Occipital lobe (tissue), 2 donors: Measurements from ENCODE around the gene GABPB1. TPM values are rescaled to one million over a fixed set of nuclear protein-coding genes. Genes with fewer than 3 reads are reported as not detected.

Experiments
- DNase-seq: peaks from one replicate; lab custom pipeline; 2025; lab: John Stamatoyannopoulos, UW
- total RNA-seq: library from RNA; depleted of rRNA; stranded (reverse); fragments of >200 nt; gene quantifications from one replicate; pipeline ENCODE4 v1.2.3, GENCODE V29; 2014

Gene GABPB1
- total RNA-seq, 1 donor from 2014 or later = 58.2 TPM

DNA sequence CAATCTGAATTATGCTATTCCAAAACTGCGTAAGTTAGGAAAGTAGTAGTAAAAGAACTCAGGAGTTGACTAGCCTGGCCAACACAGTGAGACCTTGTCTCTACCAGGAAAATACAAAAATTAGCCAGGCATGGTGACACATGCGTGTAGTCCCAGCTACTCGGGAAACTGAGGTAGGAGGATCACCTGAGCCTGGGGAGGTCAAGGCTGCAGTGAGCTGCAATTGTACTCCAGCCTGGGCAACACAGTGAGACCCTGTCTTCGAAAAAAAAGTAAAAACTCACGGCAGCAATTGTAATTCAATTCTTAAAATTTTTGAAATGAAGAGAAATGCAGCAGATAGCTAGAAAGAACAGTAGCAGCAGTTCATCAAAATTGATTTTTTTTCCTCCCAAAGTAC lies 9.7 kb downstream of the GABPB1 start:
- no peak for DNase-seq

DNA sequence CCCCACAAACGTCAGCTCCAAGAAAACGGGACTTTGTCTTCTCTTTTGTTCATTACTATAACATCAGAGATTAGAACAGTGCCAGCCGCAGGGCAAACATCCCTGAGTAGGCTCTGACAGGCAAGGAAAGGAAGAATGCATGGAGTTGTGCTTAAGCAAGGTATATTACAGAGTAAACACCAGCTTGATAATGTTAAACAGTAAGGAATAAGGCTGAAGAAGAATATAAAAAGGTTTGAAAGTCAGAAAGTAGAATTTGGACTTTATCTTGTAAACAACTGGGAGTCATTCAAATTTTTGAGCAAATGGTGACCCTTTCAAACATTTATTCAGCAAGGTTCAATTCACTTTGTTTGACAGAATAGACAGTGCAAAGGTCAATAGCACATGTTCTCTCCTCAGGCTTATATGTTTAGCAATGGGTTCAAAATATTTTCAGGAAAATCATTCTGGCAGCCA lies 11.0 kb downstream of the GABPB1 start:
- DNase-seq = no peak

DNA sequence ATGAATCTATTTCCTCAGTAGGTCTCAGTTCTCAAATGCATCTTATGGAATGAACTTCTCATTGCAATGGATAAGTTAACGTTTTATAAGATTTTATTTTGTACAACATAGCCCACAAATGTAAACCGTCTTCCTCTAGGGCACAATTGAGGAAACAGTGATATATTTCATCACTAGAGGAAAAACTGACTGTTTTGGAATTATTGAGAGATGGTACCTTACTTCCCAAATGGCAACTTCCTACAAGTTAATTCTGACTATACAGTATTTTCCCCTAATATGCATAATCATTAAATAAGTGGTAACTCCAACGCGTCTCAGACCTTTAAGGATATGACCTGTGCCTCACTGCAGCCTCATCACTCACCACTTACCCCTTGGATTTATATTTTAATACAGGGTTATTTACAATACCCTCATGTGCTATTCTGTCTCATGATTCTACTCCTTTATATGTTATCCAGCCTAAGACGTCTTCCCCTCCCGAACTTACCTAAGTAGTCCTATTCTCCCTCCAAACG lies 13.3 kb downstream of the GABPB1 start:
- DNase-seq = no peak

DNA sequence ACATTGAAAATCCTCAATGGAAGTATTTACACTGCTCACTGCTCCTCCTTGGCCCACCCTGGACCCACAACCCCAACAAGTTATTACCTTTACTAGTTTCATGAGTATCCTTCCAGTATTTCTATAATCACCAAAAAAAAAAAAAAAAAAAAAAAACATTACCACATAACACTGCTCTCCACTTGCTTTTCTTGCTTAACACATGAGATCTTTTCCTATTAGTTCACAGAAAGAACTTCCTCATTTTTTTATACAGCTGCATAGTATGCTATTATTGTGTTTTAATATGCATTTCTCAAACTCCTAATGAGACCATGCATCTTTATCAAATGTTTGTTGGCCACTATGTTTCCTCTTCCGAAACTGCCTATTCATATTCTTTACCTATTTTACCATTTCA lies 14.6 kb downstream of the GABPB1 start:
- DNase-seq = no peak

DNA sequence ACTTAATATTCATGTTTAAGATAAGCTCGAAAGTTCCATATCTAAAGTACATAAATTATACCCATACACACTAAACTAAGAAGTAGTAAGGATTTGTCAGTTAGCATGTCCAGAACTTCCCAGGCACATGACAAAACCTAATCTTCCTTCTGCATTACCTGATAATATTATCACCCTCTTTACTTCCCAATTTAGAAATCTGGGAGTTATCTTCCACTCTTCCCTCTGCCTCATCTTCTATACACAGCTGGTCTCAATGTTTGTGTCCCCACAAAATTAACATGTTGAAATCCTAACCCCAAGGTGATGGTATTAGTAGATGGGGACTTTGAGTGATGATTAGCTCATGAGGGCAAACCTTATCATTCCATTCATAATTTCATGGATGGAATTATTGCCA lies 15.3 kb downstream of the GABPB1 start:
- no peak for DNase-seq

DNA sequence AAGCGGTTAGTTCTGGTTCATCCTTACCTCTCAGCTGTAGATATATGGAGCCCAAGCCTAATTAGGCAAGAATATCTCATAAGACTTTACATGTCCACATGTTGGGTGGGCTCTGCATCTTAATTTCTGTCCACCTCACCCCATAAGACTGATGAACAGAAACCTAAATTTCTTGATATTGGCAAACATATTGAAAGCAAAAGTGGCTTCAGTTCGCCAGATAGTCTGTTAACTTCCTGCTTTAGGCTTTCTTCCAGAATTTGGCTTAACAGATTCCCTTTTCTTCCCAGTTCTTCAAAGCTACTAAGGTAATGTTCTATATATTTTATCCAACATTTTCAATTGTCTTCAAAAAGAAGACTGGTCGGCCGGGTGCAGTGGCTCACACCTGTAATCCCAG lies 19.7 kb downstream of the GABPB1 start:
- DNase-seq = no peak

DNA sequence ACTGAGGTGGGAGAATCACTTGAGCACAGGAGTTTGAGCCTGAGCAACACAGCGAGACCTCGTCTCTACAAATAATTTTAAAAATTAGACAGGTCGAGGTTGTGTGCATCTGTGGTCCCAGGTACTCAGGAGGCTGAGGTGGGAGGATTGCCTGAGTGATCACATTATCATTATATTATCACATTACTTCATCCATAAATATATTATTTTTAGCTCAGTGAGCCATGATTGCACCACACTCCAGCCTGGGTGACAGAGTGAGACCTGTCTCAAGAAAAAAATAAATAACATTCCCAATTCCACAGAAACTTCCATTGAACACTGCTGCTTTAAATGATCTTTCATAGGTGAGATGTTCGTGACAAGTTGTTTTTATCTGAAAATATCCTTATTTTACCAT lies 21.8 kb downstream of the GABPB1 start:
- DNase-seq = no peak

DNA sequence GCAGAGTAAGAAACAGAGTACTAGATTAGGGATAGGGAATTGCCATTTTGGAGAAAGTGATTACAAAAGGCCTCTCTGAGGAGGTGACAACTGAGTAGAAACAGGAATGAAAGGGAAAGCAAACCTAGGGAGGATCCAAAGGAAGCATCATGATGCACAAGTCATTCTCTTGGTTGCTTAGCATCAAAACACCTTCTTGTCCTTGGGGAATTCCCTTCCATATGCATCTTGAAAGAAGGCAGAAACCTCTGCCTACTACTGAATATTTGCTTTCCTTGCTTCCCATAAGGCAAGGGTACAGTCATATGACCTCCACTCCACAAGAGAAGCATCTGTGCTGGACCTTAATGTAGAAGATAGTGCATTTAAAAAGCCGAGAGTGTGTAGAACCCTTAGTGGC lies 24.1 kb downstream of the GABPB1 start:
- DNase-seq = no peak

DNA sequence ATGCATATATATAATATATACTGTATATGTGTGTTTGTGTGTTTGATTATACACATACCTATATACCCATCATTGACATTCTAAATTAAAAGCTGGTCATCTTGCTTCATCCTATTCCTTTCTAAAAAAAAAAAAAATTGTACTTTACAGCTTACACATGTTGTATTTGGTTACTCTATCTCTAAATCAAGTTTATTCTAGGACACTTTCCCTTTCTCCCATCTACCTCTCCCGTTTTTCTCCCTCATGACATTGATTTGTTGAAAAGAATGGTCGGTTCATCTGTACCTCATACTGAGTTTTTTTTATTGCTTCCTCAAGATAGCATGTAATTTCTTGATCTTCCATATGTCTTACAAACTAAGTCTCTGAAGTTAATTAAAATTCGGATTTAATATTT lies 26.9 kb downstream of the GABPB1 start:
- DNase-seq = no peak

DNA sequence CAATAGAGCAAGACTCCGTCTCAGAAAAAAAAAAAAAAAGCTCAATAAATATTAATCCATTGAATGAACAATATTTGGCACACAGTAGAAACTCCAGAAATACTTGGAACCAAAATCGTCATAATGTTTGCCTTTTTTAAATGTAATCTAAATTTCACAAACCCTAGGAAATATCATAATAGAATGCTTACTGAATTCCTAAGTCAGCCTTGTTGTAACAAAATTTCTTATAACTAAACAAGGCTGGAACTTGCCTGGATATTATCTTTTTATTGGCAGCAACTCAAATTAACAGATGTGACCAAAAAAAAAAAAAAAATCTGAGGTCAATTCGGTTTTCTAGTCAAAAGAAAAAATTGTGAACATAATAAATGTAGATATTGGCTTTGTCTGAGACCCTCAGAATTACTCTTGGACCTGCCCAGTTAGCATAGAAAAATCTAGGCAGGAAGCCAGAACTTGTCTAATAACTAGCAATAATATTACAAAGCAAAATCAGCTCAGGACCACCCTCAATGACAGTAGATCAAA lies 33.3 kb downstream of the GABPB1 start:
- DNase-seq = no peak

DNA sequence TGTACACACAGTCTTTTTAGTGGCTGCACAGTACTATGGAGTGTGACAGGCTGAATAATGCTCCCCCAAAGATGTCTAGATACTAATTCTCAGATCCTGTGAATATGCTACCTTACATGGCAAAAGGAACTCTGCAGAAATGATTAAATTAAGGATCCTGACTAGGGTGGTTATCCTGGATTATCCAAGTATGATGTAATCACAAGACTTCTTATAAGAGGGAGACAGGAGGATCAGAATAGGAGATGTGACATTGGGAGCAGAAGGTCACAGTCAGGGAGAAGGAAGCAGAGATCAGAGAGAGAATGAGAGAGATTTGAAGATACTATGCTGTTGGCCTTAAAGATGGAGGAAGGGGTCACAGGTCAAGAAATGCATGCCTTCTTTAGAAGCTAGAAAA lies 34.5 kb downstream of the GABPB1 start:
- DNase-seq = no peak

DNA sequence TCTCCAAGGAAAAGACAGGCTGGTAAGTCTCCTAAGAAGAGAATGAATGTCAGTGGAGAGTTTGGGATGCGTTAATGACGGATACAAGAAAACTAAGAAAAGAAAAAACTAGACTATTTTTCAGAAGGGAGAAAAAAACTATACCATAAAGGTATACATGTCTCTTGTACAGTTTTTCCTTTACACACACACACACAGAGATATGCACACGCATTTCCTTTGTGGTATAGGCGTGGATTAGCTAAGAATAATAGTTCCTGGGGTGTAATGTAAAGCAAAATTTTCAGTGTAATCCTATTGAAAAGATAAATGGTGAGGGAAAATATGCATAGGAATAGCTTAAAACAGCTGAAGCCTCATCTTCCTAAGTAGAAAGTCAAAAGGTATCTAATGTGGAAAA lies 36.3 kb downstream of the GABPB1 start:
- DNase-seq = no peak

DNA sequence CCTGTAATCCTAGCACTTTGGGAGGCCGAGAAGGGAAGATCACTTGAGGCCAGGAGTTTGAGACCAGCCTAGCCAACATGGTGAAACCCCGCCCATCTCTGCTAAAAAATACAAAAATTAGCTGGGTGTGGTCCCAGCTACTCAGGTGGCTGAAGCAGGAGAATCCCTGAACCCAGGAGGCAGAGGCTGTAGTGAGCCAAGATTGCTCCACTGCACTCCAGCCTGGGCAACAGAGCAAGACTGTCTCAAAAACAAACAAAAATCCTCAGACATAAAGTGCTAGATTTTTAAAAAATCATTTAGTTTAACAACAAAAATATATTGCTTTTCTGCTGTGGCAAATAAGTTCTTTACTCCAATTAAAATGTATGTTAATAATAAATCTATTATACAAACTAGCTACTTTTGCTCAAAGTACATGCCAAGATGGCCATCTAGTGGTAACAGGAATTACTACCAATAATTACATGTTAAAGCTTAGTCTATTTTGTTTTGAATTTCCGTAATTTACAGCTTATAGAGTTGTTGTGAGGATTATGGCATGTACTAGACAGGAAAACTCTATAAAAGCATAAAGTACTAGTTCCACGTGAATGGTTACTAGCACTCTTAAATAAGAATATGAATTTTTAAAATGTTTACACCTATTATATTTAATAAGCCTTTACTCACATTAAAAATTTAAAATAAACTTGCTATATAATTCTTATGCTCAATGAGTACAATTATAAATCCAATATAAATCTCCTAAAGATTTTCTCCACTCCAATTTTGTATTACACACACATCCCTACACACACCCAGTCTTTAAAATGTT lies 39.0 kb downstream of the GABPB1 start:
- DNase-seq = no peak

DNA sequence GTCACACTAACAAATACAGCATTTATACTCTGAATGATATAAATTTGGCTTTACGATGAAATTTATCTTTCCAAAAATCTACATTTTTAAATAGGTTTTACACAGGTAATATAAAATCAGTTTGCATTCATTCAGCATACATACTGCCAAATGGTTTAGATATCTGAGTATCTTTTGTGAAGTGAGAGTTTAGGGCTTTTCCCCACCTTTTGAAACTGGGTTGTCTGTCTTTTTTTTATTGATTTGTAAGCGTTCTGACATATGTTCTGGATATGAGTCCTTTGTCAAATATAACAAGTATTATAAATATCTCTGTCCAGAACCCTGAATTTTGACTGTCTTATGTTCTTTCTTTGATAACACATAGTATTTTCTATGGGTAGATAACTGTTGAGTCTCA lies 42.4 kb downstream of the GABPB1 start:
- DNase-seq = no peak

DNA sequence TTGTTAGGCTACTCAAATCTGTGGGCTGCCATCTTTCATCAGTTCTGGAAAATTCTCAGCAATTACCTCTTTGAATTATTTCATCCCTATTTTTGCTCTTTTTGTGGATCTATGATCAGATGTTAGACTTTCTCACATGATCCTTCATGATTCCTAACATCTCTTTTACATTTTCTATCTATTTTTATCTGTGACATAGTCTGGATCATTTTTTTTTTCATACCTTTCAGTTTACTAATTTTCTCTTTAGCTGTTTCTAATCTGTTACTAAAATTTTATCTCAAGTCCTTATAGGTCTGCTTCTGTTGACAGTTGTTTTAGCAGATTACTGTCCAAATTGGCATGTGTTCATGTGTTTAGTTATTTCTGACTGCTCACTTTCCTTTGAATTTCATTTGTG lies 47.2 kb downstream of the GABPB1 start:
- no peak for DNase-seq

DNA sequence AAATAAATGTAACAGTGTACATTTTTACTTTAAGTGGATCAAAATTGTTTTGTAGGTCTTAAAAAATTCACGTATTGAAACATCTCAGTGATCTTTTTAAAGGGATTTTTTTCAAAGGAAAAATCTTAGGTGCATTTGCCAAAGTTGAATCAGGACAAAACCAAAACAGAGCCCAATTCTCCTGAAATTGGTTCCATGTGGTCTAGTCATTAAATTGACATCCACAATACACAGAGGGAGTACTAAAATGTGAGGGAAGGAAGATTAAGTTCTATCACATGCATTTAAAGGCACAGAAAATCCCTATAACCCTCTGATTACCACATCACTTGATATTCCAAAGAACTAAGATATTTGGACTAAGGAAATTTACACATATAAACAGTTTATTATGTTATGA lies 50.2 kb downstream of the GABPB1 start:
- no peak for DNase-seq

DNA sequence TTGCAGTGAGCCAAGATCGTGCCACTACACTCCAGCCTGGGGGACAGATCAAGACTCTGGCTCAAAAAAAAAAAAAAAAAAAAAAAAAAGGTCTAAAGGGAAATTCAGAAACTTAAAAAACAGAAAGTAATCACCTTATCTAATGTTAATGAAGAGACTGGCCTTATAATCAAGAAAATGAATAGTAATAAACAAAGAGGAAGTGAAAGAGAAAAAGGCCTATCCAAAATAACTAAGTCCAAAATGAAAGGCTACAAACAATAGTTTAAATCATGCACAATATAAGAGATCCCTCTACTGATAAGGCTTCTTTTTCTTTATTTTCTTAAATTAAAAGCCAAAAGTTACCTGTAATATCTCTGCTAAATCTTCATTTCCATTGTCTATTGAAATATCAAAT lies 52.4 kb downstream of the GABPB1 start:
- DNase-seq = no peak

DNA sequence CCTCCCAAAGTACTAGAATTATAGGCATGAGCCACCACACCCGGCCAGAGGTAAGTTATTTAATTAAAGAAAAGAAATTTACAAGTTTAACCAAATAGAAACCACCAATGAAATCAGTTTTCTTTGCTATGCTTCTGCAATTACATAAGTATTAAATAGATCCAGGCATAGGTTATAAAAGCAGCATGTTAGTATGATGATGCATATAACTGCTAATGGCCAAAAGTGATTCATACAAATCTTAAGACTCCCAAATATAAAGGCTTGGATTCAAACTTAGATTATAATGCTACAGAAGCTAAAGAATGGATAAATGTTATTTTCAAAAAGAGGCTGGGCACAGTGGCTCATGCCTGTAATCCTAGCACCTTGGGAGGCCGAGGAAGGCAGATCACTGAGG lies 56.7 kb downstream of the GABPB1 start:
- no peak for DNase-seq

DNA sequence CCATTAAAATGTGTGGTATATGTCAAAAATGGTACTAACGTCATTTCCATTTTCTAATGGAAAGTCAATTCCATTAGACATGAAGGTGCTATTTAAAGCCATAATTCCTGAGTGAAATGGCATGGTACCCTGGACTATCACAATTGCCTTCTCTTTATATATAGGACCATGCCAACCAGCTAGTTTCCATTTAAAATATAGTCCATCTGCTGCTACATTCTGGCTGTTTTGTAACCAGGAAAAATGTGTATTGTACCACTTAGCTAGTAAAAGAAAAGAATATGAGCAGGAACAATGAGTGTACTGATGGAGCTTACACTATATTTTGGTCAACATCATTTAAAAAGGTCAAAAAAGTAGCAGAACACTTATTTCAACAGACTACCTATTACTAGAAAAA lies 59.0 kb downstream of the GABPB1 start:
- DNase-seq = no peak

DNA sequence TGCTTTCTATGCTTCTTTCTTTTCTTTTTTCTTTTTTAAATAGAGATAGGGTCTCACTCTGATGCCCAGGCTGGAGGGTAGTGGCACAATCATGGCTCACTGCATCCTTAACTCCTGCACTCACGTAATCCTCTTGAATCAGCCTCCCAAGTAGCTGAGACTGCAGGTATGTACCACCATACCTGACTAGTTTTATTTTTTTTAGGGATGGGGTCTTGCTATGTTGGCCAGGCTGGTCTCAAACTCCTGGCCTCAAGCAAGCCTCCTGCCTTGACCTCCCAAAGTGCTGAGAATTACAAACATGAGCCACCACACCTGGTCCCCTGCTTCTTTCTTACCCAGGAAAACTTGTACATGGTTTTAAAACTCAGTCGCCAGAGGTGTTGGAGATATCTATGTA lies 65.2 kb downstream of the GABPB1 start:
- no peak for DNase-seq

DNA sequence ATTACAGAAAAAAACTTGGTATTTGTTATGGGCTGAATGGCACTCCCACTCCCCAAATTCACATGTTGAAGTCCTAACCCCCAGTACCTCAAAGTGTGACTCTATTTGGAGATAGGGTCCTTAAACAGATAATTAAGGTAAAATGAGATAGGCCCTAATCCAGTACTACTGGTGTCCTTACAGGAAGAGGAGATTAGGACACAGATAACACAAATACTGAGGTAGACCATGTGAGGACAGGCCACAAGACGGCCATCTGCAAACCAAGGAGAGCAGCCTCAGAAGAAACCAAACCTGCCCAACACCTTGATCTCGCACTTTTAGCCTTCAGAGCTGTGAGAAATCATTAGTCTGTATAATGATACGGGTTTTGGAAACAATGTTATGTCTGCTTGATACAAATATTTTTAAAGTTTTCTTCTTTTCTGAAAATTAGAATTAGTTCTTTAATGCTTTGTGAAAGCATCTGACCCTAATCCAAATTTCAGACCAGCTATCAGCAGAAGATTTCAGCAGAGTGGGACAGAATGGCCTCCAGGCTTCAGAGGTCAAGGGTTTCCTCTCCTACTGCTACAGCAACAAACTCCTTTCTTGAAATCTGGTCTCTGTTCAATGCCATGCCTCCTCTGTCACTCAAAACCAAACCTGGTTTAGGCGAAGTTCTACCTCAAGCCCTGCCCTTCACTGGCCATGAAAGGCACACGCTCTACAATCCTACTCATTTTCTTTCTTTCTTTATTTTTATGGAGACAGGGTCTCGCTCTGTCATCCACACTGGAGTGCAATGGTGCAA lies 67.5 kb downstream of the GABPB1 start:
- no peak for DNase-seq

DNA sequence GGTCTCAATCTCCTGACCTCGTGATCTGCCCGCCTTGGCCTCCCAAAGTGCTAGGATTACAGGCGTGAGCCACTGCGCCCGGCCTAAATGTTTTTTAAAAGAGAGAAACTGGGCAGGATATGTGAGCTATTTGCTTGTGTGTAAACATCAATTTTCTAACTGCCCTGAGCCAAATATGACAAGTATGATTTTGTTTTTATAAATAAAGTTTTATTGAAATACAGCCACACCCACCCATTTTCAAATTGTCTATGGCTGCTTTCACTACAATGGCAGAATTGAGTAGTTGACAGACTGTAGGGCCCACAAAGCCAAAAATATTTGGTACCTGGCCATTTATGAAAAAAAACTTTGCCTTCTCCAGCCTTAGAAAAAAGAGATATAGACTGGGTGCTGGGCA lies 73.6 kb downstream of the GABPB1 start:
- DNase-seq = no peak
